Right ventricle myocardium superior (tissue), 1 donor: Measurements from ENCODE around the gene MYL10. TPM values are rescaled to one million over a fixed set of nuclear protein-coding genes. Genes with fewer than 3 reads are reported as not detected.
"Not testable (repeated sequence)": the region's sequence is repeated elsewhere in the genome, so short reads cannot be mapped to it uniquely, and the experiment has no call there.

Experiments used
- ATAC-seq: fragments of 200-7000 bp; cut with Tn5 transposase; one replicate; pipeline ENCODE4 v1.9.1; 2020; ENCODE audit warnings: mild to moderate bottlenecking; ENCODE audit not compliant: poor library complexity
- DNase-seq: peaks from one replicate; pipeline ENCODE4 v3.0.0-alpha.2; 2020
- intact Hi-C: fragments of 100-400 bp; cut with DNase I; formaldehyde crosslinking; loops from one replicate; pipeline ENCODE4 v1.11.2; 2022
- total RNA-seq: library from RNA; stranded (reverse); fragmentation: NEBNext Ultra II Directional; extraction: Animal tissue kit (Norgen Biotek cat#: 25700); gene quantifications from one replicate; pipeline ENCODE4 v1.2.1, GENCODE V29; 2021
- donor health status: DM: no; HTN: yes; CAD: no; lungs with severe emphysema.

MYL10 gene
- total RNA-seq, 1 donor from 2014 or later: not detected

DNA sequence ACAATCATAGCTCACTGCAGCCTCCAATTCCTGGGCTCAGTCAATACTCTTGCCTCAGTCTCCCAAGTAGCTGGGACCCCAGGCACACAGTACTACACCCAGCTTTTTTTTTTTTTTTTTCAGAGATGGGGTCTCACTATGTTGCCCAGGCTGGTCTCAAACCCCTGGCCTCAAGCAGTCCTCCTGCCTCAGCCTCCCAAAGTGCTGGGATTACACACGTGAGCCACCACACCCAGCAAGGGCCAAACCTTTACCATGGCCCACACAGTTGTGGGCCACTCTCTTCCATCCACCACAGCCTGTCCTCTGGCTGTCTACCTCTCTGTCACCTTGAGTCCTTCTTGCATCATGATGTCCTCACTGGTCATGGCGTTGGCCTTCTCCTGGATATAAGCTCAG is 24.2 kb downstream of the MYL10 start:
- ATAC-seq, DNase-seq: not testable (repeated sequence)
- intact Hi-C loops: loop anchor here (10.0 kb wide), 1 partner anchor 670 kb away; no protein-coding TSS in a partner anchor

DNA sequence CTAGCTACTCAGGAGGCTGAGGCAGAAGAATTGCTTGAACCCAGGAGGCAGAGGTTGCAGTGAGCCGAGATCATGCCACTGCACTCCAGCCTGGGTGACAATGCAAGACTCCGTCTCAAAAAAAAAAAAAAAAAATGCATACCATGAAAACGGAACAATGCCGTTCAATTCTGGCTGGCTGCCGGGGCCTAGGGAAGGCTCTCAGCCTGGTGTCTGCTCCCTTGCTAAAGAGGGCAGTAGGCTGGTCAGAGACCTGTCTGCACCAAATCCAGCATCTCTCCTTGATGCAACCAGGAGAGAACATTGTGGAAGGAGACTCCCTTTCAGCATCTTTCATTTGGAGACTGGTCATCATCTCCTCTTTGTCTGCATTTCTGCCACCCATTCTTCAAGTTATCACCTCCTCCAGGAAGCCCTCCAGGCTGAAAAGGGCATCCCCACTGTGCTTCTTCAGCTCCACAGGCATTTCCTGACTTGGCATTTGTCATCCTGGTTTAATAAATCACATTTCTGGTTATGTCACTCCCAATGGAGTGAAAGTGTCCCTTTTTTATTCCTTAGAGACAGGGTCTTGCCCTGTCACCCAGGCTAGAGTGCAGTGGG is 24.7 kb downstream of the MYL10 start:
- DNase-seq: no peak
- intact Hi-C loops: loop anchor here (10.0 kb wide), 1 partner anchor 670 kb away; no protein-coding TSS in a partner anchor
- no peak for ATAC-seq

DNA sequence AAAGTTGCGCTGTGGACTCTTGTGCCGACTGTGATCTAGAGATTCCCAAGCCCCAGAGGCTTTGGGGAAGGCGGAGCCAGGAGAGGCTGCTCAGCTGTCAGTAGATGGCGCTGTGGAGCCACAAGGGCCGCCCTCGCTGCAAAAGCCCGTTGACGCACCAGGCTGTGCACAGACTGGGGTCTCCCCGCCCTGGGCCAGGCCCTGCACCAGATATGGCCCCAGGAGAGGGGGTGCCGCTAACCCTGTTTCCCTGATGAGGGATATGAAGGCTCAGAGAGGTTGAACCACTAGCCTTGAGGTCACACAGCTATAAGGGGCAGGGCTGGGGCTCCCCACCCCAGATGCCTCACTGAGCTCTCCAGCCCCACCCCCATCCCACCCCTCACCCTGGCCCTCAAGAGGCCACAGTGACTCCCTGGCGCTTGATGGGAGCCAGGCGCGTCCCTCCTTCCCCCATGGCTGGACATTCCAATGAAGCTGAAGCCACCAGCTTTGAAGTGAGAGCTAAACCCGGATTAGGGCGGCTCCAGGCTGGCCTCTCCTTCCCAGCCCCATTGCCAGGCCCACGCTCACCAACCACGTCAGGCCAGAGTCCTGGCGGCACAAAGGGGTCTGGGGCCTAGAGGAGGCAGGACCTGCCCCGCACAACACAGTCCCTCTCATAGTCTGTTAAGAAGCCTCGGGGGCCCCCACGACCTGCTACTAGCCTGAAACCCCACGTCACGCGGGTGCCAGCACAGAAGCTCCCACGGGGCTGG is 26.4 kb downstream of the MYL10 start:
- intact Hi-C loops: loop anchor here (10.0 kb wide), 1 partner anchor 672 kb away; no protein-coding TSS in a partner anchor
- ATAC-seq (peak; percentile 95), DNase-seq (peak; percentile 84)

DNA sequence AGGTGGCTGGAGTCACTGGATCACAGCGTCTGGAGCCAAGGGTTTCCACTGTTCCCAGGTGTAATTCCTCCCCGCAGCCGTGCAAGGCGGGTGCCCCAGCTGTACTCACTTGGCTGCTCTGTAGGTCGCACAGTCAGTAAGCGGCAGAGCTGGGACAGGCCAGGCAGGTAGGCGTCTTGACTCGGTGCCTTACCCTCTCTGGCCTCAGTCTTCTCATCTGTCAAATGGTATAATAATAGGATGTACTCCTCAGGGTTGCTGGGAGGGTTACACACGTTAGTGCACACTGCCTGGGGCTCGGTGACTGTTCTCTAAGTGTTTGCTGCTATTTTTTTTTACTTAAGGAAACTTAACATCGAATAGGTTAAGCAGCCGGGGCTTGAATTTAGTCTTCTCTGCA is 27.0 kb downstream of the MYL10 start:
- ATAC-seq (no peak), DNase-seq (no peak)
- intact Hi-C loops: loop anchor here (10.0 kb wide), 1 partner anchor 673 kb away; no protein-coding TSS in a partner anchor

DNA sequence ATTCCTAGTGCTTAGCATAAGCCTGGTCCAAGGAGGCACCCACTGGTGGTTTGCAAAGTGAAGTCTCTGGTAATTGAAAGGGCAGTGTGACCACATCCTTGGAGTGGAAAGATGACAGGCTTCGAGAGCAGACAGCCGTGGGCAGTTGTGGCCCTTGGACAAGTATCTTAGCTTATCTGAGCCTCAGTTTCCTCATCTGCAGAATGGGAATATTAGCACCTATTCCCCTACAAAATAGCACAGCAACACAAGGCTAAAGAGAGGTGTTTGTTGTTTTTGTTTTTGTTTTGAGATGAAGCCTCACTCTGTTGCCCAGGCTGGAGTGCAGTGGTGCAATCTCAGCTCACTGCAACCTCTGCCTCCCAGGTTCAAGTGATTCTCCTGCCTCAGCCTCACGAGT is 29.3 kb downstream of the MYL10 start:
- no peak for ATAC-seq
- no peak for DNase-seq
- intact Hi-C loops: loop anchor here (10.0 kb wide), 1 partner anchor 675 kb away; no protein-coding TSS in a partner anchor

DNA sequence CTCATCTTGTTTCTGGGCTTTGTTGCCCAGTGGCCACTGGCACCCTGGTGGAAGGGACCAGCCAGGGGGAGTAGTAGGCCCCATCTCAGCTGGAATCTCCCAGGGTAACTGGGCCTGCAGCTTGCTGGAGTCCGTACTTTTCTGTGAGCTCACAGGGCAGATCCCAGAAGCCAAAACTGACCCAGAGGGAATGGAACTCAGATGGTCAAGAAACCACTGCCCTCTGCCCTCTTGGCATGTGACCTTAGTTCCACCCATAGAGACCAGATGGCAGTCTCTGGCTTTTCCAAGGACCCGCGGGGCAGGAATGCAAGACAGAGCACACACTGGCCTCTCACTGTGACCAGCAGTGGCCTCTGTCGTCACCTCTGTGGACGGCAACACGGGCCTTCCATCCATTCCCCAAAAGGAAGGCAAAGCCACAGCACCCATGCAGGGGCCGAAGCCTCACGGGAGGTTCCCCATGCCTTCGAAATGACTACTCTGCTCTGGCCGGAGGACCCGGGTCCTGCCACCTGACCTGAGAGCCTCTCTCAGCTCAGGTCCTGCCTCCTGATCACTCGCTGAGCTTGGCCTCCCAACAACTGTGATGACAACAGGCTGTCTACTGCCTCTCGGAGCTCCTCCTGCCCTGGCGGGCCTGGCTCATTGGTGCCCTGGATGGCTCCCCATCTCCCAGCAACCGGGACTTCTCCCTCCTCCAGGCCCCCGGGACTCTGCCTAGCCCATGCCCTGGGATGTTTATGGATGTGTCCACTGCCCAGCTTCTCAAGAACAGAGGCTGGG is 29.9 kb downstream of the MYL10 start:
- DNase-seq (no peak), ATAC-seq (no peak)
- intact Hi-C loops: no loop called here

DNA sequence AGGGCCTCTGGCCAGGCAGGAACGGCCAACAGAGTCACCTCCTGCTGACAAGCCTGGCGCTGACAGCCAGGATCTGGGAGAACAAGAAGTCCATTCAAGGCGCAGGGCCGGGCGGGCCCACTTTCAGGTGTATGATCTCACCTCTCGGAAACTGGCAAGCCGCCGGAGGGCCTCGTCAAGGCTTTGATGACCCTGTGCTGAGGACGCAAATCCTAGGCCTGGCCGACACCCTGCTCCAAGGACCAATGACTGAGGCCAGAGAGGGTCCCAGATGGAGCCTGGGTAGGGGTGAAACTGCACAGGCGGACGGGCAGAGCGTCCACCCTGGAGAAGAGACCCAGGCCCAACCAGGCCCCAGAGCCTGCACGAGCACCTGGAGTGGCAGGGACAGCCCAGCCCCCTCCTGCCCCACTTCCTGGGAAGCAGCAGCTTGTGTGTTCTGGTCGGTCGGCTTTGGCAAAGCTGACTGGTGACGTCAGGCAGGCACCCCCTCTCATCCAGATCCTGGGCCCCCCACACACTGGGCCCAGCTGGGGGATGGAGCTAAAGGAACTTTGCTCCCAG is 30.6 kb downstream of the MYL10 start:
- no peak for ATAC-seq
- intact Hi-C loops: no loop called here
- no peak for DNase-seq

DNA sequence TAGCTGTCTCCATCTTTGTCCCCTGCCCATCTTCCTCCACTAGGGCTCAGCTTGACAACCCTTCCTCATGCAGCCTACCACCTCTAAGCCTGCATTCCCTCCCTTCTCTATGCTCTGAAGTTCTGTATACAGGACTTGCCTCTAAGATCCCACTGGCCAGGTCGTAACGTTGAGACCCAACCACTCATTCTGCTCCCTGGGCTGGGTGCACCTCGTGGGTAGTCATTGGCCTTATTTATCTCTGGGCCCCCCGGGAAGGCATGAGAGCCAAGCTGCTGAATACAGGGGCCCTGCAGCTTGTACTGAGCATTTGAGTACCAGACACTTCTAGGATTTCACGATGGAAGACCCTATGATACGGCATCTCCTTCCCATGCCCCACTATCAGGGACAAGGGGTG is 31.2 kb downstream of the MYL10 start:
- DNase-seq (no peak), ATAC-seq (no peak)
- intact Hi-C loops: no loop called here

DNA sequence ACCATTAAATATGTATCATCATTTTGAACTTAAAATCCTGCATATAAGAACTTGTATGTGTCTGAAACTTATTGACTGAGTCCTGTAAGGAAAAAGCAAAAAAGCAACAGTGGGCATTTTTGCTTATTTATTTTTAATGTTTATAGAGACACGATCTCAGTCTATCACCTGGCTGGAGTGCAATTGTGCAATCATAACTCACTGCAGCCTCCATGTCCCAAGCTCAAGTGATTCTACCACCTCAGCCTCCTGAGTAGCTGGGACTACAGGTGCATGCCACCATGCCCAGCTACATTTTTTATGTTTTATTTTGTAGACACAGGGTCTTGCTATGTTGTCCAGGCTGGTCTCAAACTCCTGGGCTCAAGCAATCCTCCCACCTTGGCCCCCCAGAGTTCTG is 32.2 kb downstream of the MYL10 start:
- ATAC-seq (no peak), DNase-seq (no peak)
- intact Hi-C loops: no loop called here

DNA sequence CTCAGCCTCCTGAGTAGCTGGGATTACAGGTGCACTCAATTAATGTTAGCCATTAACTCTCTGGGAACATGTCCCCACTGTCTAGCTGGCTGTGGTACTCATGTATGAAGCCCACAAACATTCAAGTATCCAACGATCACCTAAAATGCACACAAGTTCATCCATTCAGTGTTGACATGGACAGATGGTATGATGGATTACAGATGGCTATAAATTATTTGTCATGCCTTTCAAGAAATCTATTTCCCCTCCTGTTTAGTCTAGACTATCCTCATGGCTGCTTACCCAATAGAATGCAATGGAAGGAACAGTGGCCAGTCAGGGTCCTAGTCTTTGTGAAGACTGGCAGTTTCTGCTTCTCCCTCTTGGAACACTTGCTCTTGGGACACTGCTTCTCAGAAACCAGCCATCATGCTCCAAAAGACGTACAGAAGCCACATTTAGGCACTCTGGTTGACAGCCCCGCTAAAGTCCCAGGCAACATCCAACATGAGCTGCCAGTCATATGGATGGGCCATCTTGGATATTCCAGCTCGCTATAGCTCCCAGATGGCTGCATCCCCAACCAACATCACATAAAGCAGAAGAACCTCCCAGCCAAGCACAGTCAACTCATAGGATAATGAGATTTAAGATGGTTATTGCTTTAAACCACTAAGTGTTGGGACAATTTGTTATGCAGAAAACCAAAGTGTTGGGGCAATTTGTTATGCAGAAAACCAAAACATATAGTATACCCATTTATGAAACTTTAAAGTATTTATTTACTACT is 33.1 kb downstream of the MYL10 start:
- ATAC-seq (no peak), DNase-seq (no peak)
- intact Hi-C loops: no loop called here

DNA sequence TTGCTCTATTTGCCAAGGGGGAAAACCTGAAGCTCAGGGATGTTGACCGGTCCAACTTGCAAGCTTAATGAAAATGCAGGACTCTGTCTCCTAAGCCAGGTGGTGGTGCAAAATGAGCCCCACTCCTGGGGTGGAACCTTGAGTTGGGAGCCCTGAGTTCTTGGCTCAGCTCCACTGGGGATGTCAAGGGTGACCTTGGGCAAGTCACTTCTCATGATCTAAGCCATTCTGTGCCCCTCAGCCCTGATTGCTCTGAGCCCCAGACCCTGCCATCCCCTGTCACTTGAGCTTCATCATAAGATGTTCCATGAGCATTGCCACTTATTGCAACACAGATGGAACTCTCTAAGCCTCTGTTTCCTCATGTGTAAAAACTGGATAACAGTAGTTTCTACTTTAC is 33.9 kb downstream of the MYL10 start:
- no peak for DNase-seq
- no peak for ATAC-seq
- intact Hi-C loops: no loop called here

DNA sequence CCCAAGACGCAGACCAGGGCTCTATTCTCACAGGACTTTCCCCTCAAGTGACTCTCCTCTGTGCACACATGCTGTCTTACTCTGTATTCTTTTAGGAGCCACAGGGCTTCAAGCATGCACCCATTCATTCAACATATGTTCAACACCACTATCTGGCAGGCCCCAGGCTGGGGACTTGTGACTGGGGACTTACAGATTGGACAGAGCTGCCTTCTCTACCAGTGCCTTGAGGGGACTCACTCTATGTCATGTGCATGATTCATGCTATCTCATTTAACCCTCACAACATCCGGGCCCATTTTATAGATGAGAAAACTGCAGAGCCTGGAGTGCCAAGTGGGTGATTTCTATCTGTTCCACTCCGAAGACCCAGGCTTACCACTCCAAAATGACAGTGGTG is 34.3 kb downstream of the MYL10 start:
- ATAC-seq (no peak), DNase-seq (no peak)
- intact Hi-C loops: no loop called here

DNA sequence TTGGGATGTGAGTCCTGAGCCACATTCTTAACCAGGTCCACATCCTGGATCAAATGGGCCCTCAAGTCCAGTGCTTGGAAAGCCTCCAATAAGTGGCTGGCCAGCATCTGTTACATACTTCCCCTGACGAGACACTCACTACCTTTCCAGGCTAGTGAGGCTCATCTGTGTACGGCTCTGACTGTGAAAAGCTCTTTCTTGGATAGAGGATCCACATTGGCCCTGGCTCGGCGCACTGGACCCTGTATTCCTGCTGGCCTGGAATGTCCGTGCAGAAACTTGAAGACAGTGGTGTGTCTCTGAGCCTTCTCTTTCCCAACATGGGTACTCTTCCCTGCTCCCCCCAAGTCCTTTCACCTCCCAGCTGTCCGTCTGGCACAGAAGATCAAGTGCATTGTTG is 35.5 kb downstream of the MYL10 start:
- DNase-seq: no peak
- intact Hi-C loops: no loop called here
- no peak for ATAC-seq

DNA sequence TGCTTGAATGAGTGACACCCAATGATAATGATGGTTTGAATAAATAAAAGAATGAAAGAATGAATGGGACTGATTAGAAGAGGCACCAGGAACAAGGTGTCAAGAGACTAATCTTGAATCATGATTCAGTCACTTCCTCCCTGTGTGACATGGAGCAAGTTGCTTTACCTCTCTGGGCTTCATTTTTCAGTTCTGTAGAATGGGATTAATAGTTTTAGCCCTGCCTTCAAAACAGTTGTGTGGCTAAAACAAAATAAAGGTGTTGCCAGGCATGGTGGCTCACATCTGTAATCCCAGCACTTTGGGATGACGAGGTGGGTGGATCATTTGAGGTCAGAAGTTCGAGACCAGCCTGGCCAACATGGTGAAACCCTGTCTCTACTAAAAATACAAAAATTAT is 37.6 kb downstream of the MYL10 start:
- ATAC-seq (no peak), DNase-seq (no peak)
- intact Hi-C loops: no loop called here

DNA sequence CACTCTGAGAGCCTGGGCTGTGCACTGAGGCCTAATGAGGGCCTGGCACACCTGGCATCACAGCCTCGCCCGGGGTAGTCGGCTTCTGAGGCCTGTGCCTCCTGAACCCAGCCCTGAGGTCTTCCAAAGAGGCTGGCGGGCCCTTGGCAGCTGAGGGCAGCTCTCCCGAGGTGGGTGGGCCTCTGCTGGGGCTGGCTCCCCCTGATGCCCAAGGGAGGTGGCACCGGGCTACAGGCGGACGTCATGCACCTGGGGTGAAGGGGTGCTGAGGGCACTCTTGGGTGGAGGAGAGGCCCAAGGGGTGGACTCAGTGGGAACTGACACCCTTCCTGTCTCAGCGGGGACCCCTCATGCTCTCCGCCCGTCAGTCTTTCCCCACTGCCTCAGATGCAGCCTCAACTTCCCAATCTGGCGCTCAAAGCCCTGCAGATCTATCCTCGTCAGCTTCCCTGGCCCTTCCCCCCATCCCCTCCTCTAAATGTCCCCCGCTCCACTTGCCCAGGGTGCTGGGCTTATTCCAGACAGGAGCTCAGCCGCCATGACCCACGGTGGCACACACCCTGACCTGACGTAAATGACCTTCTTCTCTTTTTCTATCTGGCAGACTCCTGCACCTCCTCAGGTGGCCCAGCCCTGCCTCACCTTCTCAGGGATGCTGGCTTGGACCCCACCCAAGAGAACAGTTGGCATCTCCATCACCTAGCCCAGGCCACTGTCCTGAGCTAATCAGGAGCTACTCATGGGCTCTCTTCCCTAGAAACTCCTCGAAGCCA is 38.2 kb downstream of the MYL10 start:
- intact Hi-C loops: no loop called here
- ATAC-seq: no peak
- DNase-seq: no peak

DNA sequence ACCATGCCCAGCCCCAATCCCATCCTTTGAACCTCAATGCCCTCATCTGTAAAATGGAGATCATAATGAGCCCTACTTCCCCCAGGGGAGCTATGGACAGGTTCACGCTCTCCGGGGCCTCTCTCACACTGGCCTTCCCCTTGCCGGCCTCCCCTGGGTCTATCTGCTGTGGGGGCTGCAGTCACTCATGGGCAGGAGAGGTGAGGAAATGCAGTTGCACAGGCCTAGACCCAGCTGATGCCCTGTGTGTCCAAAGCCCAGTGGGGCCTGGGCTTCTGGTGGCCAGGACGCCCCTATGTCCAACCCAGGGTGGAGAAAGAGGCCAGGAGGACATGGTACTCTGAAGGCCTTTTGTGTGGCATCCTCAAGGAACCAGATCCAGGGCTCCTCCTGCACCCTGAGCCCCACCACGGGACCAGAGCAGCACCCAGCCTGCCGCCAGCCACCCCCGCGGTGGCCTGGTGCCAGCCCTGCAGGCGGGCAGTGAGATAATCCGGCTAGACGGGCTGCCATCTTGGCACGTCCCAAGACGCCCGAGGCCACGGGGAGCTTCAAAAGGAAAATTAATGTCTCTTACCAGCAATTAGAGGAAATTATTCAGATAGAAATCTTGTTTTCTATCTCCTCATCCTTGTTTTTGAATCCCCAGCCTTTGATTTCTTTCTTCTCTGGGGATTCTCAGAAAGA is 39.0 kb downstream of the MYL10 start:
- no peak for DNase-seq
- no peak for ATAC-seq
- intact Hi-C loops: no loop called here

DNA sequence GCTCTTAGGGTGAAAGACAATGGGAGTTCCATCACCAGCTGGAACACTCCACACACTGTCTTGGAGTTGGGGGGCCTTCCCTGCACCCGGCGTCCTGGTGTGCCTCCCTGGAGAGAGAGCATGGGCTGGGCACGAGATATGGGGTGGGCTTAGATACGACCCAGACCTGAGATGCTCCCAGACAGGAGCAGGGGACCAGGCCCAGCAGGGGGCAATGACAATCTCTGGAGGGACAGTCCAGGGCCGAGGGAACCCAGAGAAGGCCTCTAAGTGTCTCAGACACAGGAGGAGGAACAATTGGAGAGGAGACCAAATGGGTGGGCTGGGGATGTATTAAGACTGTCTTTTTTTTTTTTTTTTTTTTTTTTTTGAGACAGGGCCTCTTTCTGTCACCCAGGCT is 40.0 kb downstream of the MYL10 start:
- intact Hi-C loops: no loop called here
- no peak for ATAC-seq
- DNase-seq: no peak
